ENCODE results near the gene MAMSTR. TPM values are rescaled to one million over a fixed set of nuclear protein-coding genes. Genes with fewer than 3 reads are reported as not detected.

The MAMSTR gene
- total RNA-seq, 1 donor from 2014 or later, result 0.32 TPM

DNA sequence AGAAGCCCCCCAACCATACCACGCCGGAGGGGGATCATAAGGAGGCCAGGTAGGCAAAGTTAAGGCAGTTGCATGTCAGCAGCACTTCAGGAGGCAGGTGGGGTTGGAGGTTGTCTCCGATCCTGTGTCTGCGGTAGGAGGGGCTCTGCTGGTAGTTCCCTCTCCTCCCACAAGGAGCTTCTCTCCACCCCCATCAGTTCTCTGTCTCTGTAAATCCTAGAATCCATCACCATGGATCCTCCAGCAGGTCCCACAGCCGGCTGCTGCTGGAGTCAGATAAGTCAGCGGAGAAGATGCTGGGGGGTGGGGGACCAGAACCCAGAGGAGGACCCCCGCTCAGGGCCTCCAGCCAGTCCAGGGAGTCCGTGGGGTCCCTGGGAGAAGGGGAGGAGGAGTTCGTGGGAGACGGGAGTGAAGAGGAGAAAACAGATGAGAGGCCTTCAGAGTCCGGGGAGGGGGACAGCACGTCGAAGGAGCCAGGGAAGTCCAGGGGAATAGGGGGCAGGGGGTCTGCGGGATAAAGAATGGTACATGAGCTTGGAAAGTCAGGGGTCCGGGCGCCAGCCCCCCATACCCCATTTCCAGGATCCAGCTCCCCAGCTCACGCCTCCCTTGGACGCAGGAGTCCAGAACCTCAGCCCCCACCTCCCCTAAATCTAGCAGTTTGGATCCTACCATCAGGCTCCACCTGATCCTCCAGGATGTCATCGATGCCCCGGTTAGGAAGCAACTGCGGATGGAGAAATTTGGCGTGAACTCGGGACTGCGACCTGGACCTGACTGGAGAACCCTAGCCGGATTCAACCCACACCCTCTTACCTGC, 6.3 kb downstream of the MAMSTR start:
- TF ChIP-seq CTCF (IDR thresholded peaks at IDR 0.05), result no peak
- intact Hi-C loops (cut with DNase I), result loop anchor here (5.0 to 10.0 kb wide), 2 partner anchors 124 to 348 kb away; partner anchors contain the start of genes HSD17B14, SYNGR4 and TMEM143
- no peaks in the 10 kb centered on the region for H3K27me3 ChIP-seq
- no peaks in the 10 kb centered on the region for H3K36me3 ChIP-seq
- DNase-seq (ENCODE audit: low spot score in 2 of 2), result no peak
- no peaks in the 10 kb centered on the region for H3K9me3 ChIP-seq
- peak overlapping the region in 1 of 2 donors; percentile 46 for H3K27ac ChIP-seq
- H3K4me3 ChIP-seq, result peak overlapping the region; percentile 64 to 75
- H3K4me1 ChIP-seq, result peaks cover 12 to 18% of the 10 kb centered on the region in 2 donors

DNA sequence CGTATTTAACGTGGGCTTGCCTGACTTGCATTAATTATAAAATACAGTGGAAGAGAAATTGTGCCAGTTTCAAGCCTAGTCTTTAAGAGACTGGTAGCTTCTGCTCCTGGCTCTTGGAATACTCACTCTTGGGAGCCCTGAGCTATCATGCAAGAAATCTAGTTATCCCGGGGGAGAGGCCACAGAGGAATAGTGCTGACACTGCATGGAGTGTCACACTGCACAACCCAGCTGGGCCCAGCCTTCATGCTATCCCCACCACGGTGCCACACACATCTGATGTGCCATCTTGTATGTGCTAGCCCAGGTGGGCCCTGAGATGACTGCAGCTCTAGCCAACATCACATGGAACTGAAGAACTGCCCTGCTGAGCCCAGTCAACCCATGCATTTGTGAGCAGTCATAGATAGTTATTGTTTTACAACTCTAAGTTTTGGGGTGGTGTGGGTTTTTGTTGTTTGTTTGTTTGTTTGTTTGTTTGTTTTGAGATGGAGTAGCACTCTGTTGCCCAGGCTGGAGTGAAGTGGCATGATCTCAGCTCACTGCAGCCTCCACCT, 8.3 kb downstream of the MAMSTR start:
- Histone ChIP-seq H3K9me3 (no peaks in the 10 kb centered on the region), H3K4me1 (peaks cover 12 to 14% of the 10 kb centered on the region in 2 donors), H3K4me3 (no peak overlapping the region), H3K36me3 (no peaks in the 10 kb centered on the region), H3K27me3 (no peaks in the 10 kb centered on the region), H3K27ac (no peak overlapping the region)
- DNase-seq (ENCODE audit: low spot score in 2 of 2), result no peak
- intact Hi-C loops (cut with DNase I), result loop anchor here (5.0 to 10.0 kb wide), 2 partner anchors 126 to 346 kb away; partner anchors contain the start of genes HSD17B14, SYNGR4 and TMEM143
- no peak for TF ChIP-seq CTCF (IDR thresholded peaks at IDR 0.05)

DNA sequence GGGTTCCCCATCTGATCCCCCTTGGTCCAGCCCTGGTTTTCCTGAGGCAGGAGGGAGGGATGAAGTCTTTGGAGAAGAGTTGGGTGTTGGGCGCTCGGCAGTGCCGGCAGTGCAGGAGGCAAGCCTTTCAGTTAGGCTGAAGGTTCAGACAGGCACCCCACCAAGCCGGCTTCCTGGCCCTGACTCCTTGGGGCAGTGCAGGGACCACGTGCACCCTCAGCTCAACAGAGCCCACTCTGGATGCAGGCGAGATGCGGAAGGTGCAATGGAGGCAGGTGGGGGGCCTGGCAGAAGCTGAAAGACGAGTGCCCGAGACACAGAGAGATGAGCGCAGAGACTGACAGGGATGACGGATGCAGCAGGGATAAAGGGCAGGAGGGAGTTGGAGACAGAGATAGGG, 11.1 kb downstream of the MAMSTR start:
- Histone ChIP-seq H3K36me3 (peaks cover 0 to 2% of the 10 kb centered on the region in 2 donors), H3K27me3 (no peaks in the 10 kb centered on the region), H3K4me1 (peaks cover 2 to 3% of the 10 kb centered on the region in 2 donors), H3K9me3 (no peaks in the 10 kb centered on the region), H3K4me3 (no peak overlapping the region), H3K27ac (no peak overlapping the region)
- no peak for DNase-seq (ENCODE audit: low spot score in 2 of 2)
- intact Hi-C loops (cut with DNase I), result no loop called here
- TF ChIP-seq CTCF (IDR thresholded peaks at IDR 0.05), result no peak

DNA sequence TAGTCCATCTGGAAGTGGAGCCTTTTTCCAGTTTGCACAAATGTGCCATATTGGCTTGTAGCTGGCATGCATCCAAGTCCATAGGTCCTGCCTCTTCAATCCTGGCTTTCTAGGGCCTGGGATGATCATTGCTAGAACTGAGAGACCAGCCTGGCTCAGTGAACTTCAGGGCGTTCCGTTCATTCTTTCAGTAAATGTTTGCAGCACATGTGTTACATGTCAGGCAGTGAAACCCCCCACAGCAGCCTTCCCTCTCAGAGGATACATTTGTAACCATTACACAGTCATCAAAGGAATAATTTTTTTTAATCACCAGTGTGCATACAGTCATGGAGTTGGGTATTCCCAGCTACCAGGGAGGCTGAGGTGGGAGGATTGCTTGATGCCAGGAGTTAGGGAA, 14.1 kb downstream of the MAMSTR start:
- H3K27me3 ChIP-seq, result no peaks in the 10 kb centered on the region
- no peaks in the 10 kb centered on the region for H3K4me1 ChIP-seq
- H3K36me3 ChIP-seq, result peaks cover 4 to 8% of the 10 kb centered on the region in 2 donors
- intact Hi-C loops (cut with DNase I), result no loop called here
- no peak for DNase-seq (ENCODE audit: low spot score in 2 of 2)
- no peaks in the 10 kb centered on the region for H3K9me3 ChIP-seq
- H3K4me3 ChIP-seq, result no peak overlapping the region
- H3K27ac ChIP-seq, result no peak overlapping the region
- no peak for TF ChIP-seq CTCF (IDR thresholded peaks at IDR 0.05)

- intact Hi-C loops (cut with DNase I), result no loop called here
- peaks cover 4 to 8% of the 10 kb centered on the region in 2 donors for H3K36me3 ChIP-seq
- H3K9me3 ChIP-seq, result no peaks in the 10 kb centered on the region
- no peaks in the 10 kb centered on the region for H3K4me1 ChIP-seq
- no peak overlapping the region for H3K27ac ChIP-seq
- DNase-seq (ENCODE audit: low spot score in 2 of 2), result no peak
- no peak overlapping the region for H3K4me3 ChIP-seq
- H3K27me3 ChIP-seq, result no peaks in the 10 kb centered on the region
- no peak for TF ChIP-seq CTCF (IDR thresholded peaks at IDR 0.05)
Measured at GRCh38 chr19:48703316-48703715, 16.2 kb downstream of the MAMSTR start.

All from ascending aorta (tissue), 2 donors.